NCI-H510A (cell line): ENCODE measurements around the gene CAPZB.

ENCODE experiments used
- DNase-seq: peaks from one replicate; lab custom pipeline; 2025; lab: John Stamatoyannopoulos, UW

Gene CAPZB

DNA sequence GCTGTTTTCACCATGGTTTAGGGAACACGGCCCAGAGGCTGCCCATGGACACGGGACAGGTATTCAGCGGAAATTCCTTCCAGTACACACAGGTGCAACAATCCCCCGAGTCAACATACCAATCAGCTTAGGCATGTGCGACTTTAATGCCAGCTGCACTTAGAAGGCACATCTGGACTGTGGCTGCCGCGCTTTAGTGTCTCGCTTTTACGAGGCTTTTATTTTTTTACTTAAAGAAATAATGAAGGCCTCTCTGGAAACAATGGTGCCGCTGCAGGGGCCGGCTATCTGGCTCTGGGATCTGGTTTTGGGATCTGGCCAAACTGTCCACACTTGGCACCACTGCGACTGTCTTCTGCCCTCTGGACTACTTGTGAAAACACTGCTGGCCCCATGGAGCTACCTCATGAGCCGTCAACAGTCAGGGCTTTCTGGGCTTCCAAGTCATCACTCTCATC lies 117.7 kb downstream of the CAPZB start:
- no peak for DNase-seq

DNA sequence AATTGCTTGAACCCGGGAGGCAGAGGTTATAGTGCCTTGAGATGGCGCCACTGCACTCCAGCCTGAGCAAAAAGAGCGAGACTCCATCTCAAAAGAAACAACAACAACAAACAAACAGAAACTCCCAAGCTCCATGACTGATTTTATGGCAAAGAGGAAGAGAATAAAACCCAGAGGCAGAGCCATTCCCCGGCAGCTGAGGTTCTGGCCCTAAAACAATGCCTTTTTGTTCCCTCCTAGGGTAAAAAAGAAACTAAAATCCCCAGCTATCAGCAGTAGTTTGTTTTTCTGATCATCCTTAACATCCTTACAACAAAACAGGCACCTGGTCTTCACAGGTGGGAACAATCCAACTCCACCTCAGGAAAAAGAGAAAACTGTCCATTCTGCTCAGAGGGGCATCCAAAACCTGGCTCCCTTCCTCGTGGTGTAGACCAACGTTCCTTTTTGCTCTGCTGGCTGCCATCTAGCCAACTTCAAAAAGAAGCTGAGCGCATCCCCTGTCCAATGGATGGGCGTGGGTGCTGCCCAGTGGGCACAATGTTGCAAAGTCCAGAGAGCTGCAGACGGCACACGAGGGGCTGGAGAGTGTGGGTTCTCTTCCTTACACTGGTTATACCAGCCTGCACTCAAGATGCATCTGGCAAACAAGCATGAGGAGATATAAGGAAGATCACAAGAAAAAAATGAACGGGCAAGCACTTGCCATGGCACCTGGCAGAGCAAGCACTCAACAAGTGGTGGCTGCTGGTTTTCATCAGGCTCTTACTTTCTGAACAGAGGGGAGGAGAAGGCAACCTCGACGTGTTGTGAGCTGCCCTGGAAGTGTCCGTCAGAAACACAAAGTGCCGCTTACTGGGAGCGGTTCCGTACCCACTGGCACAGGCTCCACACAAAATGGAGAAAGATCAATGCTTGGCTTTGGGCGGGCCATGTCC lies 118.5 kb downstream of the CAPZB start:
- no peak for DNase-seq

DNA sequence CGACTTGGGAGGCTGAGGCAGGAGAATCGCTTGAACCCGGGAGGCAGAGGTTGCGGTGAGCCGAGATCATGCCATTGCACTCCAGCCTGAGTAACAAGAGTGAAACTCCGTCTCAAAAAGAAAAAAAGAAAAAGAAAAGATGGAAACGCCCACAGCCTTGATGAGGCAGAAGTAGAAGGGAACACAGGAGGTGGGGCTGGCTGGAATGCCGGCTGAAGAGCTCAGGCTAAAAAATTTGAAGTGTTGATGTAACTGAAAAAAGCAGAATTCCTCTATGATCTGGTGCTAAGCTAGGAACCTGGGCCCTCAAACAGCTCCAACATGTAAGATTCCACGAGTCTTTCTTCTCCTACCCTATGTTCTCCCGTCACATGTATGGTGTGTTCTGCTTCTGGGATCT lies 119.6 kb downstream of the CAPZB start:
- no peak for DNase-seq

GRCh38 chr1:19363536-19364152 lies 121.7 kb downstream of the CAPZB start:
- DNase-seq, result no peak

DNA sequence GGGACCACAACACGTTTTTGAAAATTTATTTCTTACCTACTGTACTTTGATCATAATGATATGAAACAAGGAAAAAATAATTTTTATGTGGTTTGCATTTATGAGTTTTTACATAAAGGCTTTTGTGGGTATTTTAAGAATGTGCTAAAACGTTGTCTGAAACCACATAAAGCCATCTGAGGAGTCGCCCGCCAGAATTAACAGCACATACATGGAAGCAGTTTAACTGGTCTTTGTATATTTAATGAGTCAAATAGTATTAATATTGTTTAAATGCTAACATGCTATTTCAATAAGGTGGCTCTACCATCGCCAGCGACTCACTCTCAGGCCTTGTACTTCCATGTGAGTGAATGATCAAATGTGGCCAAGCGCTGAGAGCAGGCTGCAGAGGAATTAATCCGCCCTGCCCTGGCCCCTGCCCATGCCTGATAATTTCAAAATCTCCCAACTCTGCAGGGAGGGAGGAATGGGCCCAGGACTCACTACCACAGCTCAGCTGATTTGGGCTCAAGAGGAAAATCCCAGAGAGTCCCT lies 123.7 kb downstream of the CAPZB start:
- DNase-seq, result no peak

DNA sequence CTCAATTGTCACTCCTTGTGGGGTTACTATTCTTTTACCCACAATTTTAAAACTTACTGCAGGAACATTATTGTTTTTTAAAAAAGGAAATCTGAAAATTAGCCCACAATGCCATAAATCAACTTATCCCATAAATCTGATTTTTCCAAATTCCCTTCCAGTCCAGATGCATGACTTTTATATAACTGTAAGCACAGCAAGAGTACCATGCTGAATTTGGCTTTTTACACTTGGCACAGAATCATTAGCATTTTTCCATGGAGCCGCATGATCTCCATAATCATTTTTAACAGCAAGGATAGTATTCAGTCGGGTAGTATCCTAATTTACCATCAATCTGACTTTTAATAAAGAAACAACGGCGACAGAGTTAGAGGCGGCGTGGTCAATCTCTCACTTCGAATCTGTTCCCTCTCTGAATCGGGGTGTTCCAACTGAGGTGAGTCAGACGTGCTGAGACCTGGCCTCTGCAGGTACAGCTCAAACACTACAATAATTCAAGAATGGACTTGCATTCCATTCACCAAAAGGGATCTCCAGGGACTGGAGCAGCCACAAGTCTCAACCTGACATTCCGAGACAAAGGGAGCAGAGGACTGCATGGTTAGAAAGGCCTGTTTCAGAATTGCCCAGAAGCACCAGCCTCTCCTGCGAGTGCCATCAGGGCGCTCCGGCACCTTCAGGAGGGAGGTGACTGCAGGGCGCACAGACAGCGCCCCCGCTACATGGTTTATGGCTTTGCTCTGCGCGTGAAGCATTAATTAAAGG lies 124.3 kb downstream of the CAPZB start:
- DNase-seq, result no peak

DNA sequence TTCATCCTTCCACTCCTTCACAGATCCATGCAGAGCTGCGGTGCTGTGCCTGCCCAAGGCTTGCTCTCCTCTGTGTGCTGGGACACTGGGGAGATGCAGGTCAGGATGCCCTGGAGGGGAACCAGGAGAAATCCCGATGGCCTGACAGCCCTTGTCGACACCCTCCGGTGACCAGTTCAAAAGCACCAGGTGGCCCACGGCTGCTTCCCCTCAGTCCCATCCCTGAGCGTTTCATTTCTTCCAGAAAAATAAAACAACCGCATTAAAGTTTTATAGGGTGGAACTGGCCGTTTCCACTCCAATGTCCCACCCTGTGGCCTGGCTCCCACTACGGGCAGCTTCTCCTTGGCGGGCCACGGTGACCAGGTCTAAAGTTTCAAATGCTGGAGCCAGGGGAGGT lies 124.9 kb downstream of the CAPZB start:
- DNase-seq, result no peak

DNA sequence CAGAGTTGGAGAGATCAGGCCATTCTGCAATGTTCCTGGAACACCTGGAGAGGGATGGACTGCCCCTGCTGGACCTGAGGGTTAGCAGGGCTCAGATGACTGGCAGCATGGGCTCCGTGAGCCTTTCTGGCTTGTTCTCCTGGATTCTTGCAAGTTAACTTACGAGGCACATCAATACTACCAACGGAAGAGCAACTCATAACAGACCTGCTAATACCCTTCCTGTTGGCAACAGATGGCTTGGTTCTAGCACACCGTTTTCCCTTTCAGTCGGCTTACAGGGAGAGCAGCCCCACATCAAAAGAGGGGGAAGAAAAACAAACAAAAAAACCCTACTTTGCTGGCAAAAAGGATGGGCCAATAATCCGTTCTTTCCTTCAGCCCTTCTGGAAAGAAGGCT lies 125.3 kb downstream of the CAPZB start:
- DNase-seq, result no peak

- peak; percentile 63 for DNase-seq
Observed at GRCh38 chr1:19359357-19359756, 126.0 kb downstream of the CAPZB start.

- DNase-seq, result no peak
Observed at GRCh38 chr1:19358710-19359109, 126.6 kb downstream of the CAPZB start.

- DNase-seq, result peak; percentile 57
Observed at GRCh38 chr1:19357299-19357986, 127.9 kb downstream of the CAPZB start.

GRCh38 chr1:19356266-19356665 lies 129.1 kb downstream of the CAPZB start:
- DNase-seq, result peak; percentile 87

DNA sequence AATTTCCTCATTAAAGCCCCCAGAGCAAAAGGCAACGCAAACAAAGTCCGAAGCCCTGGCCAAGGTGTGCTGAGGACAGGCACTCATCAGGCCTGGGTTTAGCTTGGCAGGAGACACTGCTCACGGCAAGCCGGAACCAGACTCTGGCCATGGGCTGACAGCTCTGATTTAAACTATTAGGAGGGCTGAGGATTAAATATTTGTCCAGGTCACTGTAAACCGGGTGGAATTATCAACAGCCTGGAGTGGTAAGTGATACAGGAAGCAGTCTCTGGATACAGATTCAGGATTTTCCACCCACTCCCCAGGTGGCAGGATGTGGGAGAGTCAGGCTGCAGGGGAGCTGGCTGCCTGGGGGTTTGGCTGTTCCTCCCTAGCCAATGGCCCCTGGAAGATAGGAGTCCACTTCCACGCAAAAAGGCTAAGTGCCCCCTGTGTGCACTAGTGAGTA lies 130.8 kb downstream of the CAPZB start:
- no peak for DNase-seq

DNA sequence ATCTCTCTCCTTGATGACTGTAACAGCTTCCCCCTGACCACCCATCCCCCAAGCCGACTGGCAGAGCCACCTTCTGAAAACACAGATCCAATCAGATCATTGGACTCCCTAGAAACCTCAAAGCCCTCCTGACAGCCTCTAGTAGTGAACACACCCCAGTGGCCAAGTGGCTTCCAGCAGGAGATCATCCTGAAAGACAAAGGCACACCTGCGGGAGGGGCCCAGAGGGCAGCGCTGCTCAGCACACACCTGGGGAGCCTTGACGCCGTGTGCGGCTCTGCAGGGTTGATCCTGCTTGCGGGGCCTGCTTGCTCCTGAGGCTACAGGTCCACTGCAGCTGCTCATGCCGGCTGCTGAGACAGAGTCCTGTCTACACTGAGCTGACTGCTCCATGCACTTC lies 131.7 kb downstream of the CAPZB start:
- peak; percentile 90 for DNase-seq

GRCh38 chr1:19352839-19353238 lies 132.5 kb downstream of the CAPZB start:
- no peak for DNase-seq

GRCh38 chr1:19351873-19352272 lies 133.5 kb downstream of the CAPZB start:
- no peak for DNase-seq

DNA sequence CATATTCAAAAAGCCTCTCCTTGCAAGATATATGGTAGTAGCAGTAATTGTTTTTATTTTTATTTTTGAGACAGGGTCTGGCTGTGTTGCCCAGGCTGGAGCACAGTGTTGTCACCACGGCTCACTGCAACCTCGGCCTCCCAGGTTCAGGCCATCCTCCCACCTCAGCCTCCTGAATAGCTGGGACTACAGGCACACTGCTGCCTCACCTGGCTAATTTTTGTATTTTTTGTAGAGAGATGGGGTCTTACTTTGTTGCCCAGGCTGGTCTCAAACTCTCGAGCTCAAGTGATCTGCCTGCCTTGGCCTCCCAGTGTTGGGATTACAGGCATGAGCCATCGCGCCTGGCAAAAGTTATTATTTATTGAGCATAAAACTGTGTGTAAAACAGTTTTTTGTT lies 134.8 kb downstream of the CAPZB start:
- DNase-seq, result no peak

- no peak for DNase-seq
Observed at GRCh38 chr1:19349999-19350398, 135.3 kb downstream of the CAPZB start.

DNA sequence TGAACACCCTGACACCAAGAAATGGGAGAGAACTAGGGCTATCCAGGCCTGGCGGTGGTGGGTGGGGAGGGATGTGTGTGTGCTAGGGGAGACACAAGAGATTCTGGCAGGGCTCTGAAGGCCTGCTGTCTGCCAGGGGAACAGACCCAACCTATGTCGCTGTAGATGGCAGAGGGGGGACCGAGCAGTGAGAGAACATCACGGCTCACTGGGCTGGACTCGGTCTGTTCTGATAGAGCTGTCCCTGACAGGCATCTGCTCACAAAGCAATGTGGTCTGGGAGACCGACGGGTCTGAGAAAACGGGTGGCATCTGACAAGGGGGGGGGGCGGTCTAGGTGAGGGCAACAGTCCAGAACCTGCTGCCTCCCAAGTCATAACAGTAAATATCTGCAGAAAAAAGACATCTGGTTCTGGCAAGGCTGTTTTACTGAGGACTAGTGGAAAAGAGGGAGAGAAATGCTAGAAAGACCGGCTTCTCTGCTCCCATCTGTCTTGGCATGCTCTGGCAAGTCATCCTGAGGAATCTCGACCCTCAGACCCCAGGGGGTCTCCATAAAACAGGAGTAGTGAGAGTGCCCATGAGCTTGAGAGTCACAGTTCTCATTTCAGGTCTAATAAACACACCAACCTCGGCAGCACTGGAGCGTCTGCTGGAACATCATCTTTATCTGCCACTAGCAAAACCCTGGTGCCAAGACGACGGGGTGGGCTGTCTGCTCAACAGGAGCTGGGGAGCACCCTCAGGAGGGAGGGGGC lies 136.7 kb downstream of the CAPZB start:
- no peak for DNase-seq

DNA sequence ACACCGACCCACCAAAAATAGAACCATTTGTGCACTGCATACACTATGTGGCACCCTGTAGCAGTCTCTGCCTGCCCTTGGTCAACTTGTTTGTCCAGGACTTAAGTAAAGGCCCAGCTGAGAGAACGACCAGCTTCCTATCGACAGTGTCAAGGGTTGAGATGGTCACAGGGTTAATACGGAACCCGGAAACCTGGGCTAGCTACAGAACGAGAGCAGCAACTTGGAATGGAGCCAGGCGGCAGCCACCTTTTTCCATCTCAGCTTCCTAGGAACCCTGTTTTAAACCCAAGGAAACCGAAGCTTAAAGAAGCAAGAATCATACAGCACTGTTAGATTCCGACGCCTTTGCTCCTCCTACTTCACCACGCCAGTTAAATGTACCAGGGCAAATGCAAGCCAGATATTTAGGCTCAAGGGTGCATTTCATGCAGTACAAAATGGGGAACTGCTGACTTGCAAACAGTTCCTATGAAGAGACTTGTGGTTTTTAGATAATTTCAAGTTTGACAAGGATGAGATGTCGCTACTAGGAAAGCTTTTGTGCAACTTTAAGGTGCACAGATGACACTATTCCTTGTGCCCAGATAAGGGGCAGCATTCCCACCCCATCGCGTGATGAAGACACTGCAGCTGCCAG lies 137.7 kb downstream of the CAPZB start:
- DNase-seq, result peak; percentile 36
